ENCODE results near the gene SHPK.
A peak's percentile ranks its signal among the peaks of the same experiment; 100 is the strongest.

SHPK gene

GRCh38 chr17:3636154-3636907 lies at the start of gene SHPK, which contains the start of gene CTNS:
Gene SHPK, minus strand, starts transcription at chr17:3636250. Its CDS starts 31 bp downstream, at chr17:3636219.
Gene CTNS, plus strand, starts transcription at chr17:3636760. Its CDS starts 3,447 bp downstream, at chr17:3640207.
- DNase-seq (ENCODE audit: low spot score), result peak; percentile 97

GRCh38 chr17:3685174-3685573 lies 49.1 kb upstream of the SHPK start:
- DNase-seq (ENCODE audit: low spot score), result no peak

GRCh38 chr17:3683054-3683511 lies 47.0 kb upstream of the SHPK start:
- DNase-seq (ENCODE audit: low spot score), result peak; percentile 35

- DNase-seq (ENCODE audit: low spot score), result no peak
Observed at GRCh38 chr17:3682033-3682432, 46.0 kb upstream of the SHPK start.

GRCh38 chr17:3681565-3681964 lies 45.5 kb upstream of the SHPK start:
- no peak for DNase-seq (ENCODE audit: low spot score)

- DNase-seq (ENCODE audit: low spot score), result no peak
Observed at GRCh38 chr17:3681057-3681456, 45.0 kb upstream of the SHPK start.

GRCh38 chr17:3679531-3680126 lies 43.6 kb upstream of the SHPK start:
- DNase-seq (ENCODE audit: low spot score), result no peak

GRCh38 chr17:3678821-3679530 lies 42.9 kb upstream of the SHPK start:
- no peak for DNase-seq (ENCODE audit: low spot score)

- DNase-seq (ENCODE audit: low spot score), result no peak
Observed at GRCh38 chr17:3678095-3678820, 42.2 kb upstream of the SHPK start.

- no peak for DNase-seq (ENCODE audit: low spot score)
Observed at GRCh38 chr17:3675886-3676285, 39.8 kb upstream of the SHPK start.

- no peak for DNase-seq (ENCODE audit: low spot score)
Observed at GRCh38 chr17:3672571-3672970, 36.5 kb upstream of the SHPK start.

GRCh38 chr17:3669548-3669947 lies 33.5 kb upstream of the SHPK start:
- peak; percentile 31 for DNase-seq (ENCODE audit: low spot score)

GRCh38 chr17:3669085-3669347 lies 33.0 kb upstream of the SHPK start:
- DNase-seq (ENCODE audit: low spot score), result no peak

- DNase-seq (ENCODE audit: low spot score), result peak; percentile 96
Observed at GRCh38 chr17:3668279-3669084, 32.4 kb upstream of the SHPK start, which contains the start of the genes EMC6 and TAX1BP3. Gene EMC6, plus strand, starts transcription at chr17:3668812. Its CDS starts 335 bp downstream, at chr17:3669147. Gene TAX1BP3, minus strand, starts transcription at chr17:3668578. Its CDS starts 52 bp downstream, at chr17:3668526.

- DNase-seq (ENCODE audit: low spot score), result peak; percentile 92
Observed at GRCh38 chr17:3667366-3668278, 31.6 kb upstream of the SHPK start.

GRCh38 chr17:3666516-3666915 lies 30.5 kb upstream of the SHPK start:
- DNase-seq (ENCODE audit: low spot score), result no peak

- no peak for DNase-seq (ENCODE audit: low spot score)
Observed at GRCh38 chr17:3665834-3666233, 29.8 kb upstream of the SHPK start.

- no peak for DNase-seq (ENCODE audit: low spot score)
Observed at GRCh38 chr17:3663102-3664011, 27.3 kb upstream of the SHPK start.

GRCh38 chr17:3660311-3660891 lies 24.4 kb upstream of the SHPK start:
- no peak for DNase-seq (ENCODE audit: low spot score)

All from RKO (cell line).